Measurements from ENCODE around the gene APOD. TPM values are rescaled to one million over a fixed set of nuclear protein-coding genes. Genes with fewer than 3 reads are reported as not detected.
A peak's percentile ranks its signal among the peaks of the same experiment; 100 is the strongest.

The APOD gene
- total RNA-seq, 4 donors from 2014 or later: 177 to 341 (median 313) TPM

- H3K4me3 ChIP-seq: peak overlapping the region; percentile 8
Measured at GRCh38 chr3:195578565-195578964, 5.2 kb downstream of the APOD start.

DNA sequence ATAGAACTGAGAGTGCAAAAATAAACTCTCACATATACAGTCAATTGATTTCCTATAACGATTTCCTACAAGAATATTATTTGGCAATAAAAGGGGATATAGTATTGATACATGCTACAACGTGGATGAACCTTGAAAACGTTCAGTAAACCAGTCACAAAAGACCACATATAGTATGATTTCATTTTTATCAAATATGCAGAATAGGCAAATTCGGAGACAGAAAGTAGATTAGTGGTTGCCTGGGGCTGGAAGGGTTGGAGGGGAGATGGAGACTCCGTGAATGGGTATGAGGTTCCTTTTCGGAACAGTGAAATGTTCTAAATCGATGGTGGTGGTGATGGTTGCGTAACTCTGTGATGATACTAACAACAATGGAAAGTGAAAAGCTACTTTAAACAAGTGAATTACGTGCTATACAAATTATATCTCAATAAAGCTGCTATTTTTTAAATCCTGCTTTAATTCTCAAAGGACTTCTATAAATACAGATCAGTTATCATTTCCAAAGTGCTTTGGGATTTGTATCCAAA is 6.0 kb downstream of the APOD start:
- TF ChIP-seq CTCF (IDR thresholded peaks at IDR 0.05) (no peak), EP300 (IDR thresholded peaks at IDR 0.05) (no peak), POLR2AphosphoS5 (IDR thresholded peaks at IDR 0.05) (no peak), POLR2A (IDR thresholded peaks at IDR 0.05) (no peak)
- H3K27ac ChIP-seq: no peak overlapping the region
- H3K4me3 ChIP-seq: no peak overlapping the region
- H3K9me3 ChIP-seq: no peaks in the 10 kb centered on the region
- 75% methylated on average over 9 of the region's 9 CpGs for WGBS
- peaks cover 21% of the 10 kb centered on the region for H3K36me3 ChIP-seq
- DNase-seq (ENCODE audit: low spot score in 2 of 2): no peak
- peaks cover 6% of the 10 kb centered on the region for H3K4me1 ChIP-seq
- H3K27me3 ChIP-seq: no peaks in the 10 kb centered on the region

More at GRCh38 chr3:195578565-195578964, 5.2 kb downstream of the APOD start:
- H3K27ac ChIP-seq: no peak overlapping the region
- H3K36me3 ChIP-seq: peaks cover 13% of the 10 kb centered on the region
- H3K27me3 ChIP-seq: no peaks in the 10 kb centered on the region
- peaks cover 6% of the 10 kb centered on the region for H3K4me1 ChIP-seq
- no peaks in the 10 kb centered on the region for H3K9me3 ChIP-seq
- 89% methylated on average over 6 of the region's 6 CpGs for WGBS
- no peak for TF ChIP-seq POLR2A (IDR thresholded peaks at IDR 0.05)
- no peak for TF ChIP-seq CTCF (IDR thresholded peaks at IDR 0.05)
- no peak for TF ChIP-seq EP300 (IDR thresholded peaks at IDR 0.05)
- no peak for TF ChIP-seq POLR2AphosphoS5 (IDR thresholded peaks at IDR 0.05)
- DNase-seq (ENCODE audit: low spot score in 2 of 2): no peak

DNA sequence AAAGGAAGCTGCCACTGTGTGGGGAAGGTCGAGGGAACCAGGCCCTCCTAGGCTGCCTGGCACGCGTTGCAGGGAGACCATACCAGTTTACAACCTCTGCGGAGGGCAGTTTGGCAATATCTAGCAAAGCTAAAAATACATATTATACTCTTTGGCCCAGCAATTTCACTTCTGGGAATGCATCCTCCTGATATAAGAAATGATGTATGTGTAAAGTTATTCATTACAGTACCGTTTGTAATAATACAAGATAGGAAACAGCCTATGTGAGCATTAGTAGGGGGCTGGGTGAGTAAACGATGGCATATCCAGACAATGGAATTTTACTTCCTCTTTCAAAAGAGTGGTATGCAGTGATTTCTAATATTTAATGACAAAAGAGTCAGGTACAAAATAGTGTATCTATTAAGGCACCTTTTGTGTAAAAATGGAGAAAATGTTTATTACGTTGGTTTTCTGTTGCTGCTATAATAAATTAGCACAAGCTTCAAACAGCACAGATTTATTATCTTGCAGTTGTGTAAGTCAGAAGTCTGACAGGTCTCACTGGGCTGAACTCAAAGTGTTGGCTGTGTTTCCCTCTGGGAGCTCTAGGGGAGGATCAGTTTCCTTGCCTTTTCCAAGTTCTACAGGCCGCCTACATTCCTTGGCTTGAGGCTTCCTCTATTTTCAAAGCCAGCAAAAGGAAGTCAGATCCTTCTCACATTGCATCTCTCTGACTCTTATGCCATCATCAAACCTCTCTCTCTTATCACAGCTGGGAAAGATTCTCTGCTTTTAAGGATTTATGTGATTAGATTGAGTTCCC is 9.0 kb downstream of the APOD start:
- Histone ChIP-seq H3K4me3 (no peak overlapping the region), H3K27ac (no peak overlapping the region), H3K36me3 (peaks cover 41% of the 10 kb centered on the region), H3K9me3 (no peaks in the 10 kb centered on the region), H3K4me1 (no peaks in the 10 kb centered on the region), H3K27me3 (no peaks in the 10 kb centered on the region)
- TF ChIP-seq CTCF (IDR thresholded peaks at IDR 0.05): no peak
- no peak for TF ChIP-seq EP300 (IDR thresholded peaks at IDR 0.05)
- no peak for TF ChIP-seq POLR2AphosphoS5 (IDR thresholded peaks at IDR 0.05)
- no peak for TF ChIP-seq POLR2A (IDR thresholded peaks at IDR 0.05)
- DNase-seq (ENCODE audit: low spot score in 2 of 2): no peak
- 79% methylated on average over 8 of the region's 8 CpGs for WGBS

GRCh38 chr3:195573611-195574496 is 9.9 kb downstream of the APOD start:
- WGBS: 97% methylated on average over 19 of the region's 19 CpGs
- Histone ChIP-seq H3K27me3 (no peaks in the 10 kb centered on the region), H3K36me3 (peaks cover 40% of the 10 kb centered on the region), H3K4me3 (no peak overlapping the region), H3K9me3 (no peaks in the 10 kb centered on the region), H3K4me1 (no peaks in the 10 kb centered on the region), H3K27ac (no peak overlapping the region)
- TF ChIP-seq EP300 (IDR thresholded peaks at IDR 0.05) (no peak), POLR2AphosphoS5 (IDR thresholded peaks at IDR 0.05) (no peak), CTCF (IDR thresholded peaks at IDR 0.05) (no peak), POLR2A (IDR thresholded peaks at IDR 0.05) (no peak)
- DNase-seq (ENCODE audit: low spot score in 2 of 2): no peak

Data from suprapubic skin (tissue), 4 donors.